Ramos (cell line): ENCODE measurements around the gene USP44.

ENCODE experiments used
- in situ Hi-C: fragments of 300-500 bp; cut with MboI; formaldehyde crosslinking; loops from one replicate; pipeline ENCODE4 v1.14.3; 2022; ENCODE audit warnings: low sequenced_read_pairs; ENCODE audit not compliant: unreplicated experiment

USP44 gene

DNA sequence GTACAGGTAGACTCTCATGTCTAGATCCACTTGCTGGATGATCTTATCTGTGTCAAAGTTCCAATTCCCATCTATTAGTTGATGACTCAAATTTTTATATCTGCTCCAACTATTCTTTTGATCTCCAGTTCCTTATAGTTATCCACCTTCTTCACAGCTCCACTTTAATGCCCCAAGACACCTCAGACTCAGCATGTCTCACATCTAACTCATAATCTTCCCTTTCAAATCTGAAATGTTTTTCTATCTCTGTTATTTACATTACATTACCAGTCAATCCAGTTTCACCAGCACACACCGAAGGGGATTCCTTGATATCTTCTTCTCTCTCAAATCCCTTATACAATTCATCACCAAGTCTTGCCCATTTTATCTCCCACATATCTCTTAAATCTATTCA lies 81.0 kb downstream of the USP44 start:
- in situ Hi-C loops, result no loop called here
